Left lung (tissue), 10 donors: ENCODE results near the gene C19orf85. TPM values are rescaled to one million over a fixed set of nuclear protein-coding genes. Genes with fewer than 3 reads are reported as not detected.

Experiments
- ATAC-seq: fragments of 200-7000 bp; cut with Tn5 transposase; one replicate; pipeline ENCODE4 v1.9.1; 2020; ENCODE audit warnings: moderate library complexity
- DNase-seq, 4 donors: peaks; one replicate each; pipeline ENCODE4 v3.0.0-alpha.2; 2013 to 2020
- H3K27ac ChIP-seq, 2 donors: fragments of 200-600 bp; sonication (generic) in 1 of 2; one replicate each; pipeline versions ENCODE4 v1.5.0 to v1.8.0; 2020 to 2021
- H3K27me3 ChIP-seq, 2 donors: fragments of 200-600 bp; sonication (generic) in 1 of 2; one replicate each; pipeline versions ENCODE4 v1.5.0 to v1.8.0; 2020 to 2021
- H3K36me3 ChIP-seq, 2 donors: fragments of 200-600 bp; sonication (generic) in 1 of 2; one replicate each; pipeline versions ENCODE4 v1.5.0 to v1.8.0; 2020 to 2021
- H3K4me1 ChIP-seq, 2 donors: fragments of 200-600 bp; one replicate each; pipeline ENCODE4 v1.8.0; 2021
- H3K4me3 ChIP-seq, 2 donors: fragments of 200-600 bp; sonication (generic) in 1 of 2; one replicate each; pipeline versions ENCODE4 v1.5.0 to v1.8.0; 2020 to 2021; ENCODE audit warnings: mild to moderate bottlenecking in 1 of 2
- H3K9me3 ChIP-seq, 2 donors: fragments of 200-600 bp; sonication (generic) in 1 of 2; one replicate each; pipeline versions ENCODE4 v1.5.0 to v1.8.0; 2020 to 2021
- CTCF ChIP-seq, 2 donors: fragments of 200-600 bp; sonication (generic) in 1 of 2; IDR thresholded peaks; one replicate each; pipeline versions ENCODE4 v1.5.0 to v1.8.0; 2021; ENCODE audit warnings: antibody characterized with exemption in 2 of 2
- intact Hi-C, 2 donors: fragments of 100-400 bp; cut with DNase I; formaldehyde crosslinking; loops; one replicate each; pipeline versions ENCODE4 v1.11.2 to v1.14.2; 2022
- polyA plus RNA-seq, 6 donors: library from polyadenylated mRNA; unstranded; fragments of 120-200 nt; gene quantifications; one replicate each; pipeline ENCODE4 v1.2.1, GENCODE V29; 2013; ENCODE audit not compliant: insufficient read length in 6 of 6
- total RNA-seq, 2 donors: library from RNA; stranded (reverse); fragmentation: NEBNext Ultra II Directional; extraction: Animal tissue kit (Norgen Biotek cat#: 25700); gene quantifications; one replicate each; pipeline ENCODE4 v1.2.1, GENCODE V29; 2021
- donor health status: DM: no; HTN: yes; CAD: no.
- donor health status: DM: no; HTN: no; CAD: no.

The C19orf85 gene
- total and polyA plus RNA-seq, 8 donors, result not detected

GRCh38 chr19:55503502-55504251 is 39.1 kb upstream of the C19orf85 start:
- Histone ChIP-seq H3K9me3 (no peaks in the 10 kb centered on the region), H3K4me3 (peak overlapping the region; percentile 28 to 45), H3K27me3 (no peaks in the 10 kb centered on the region), H3K4me1 (peaks cover 4 to 12% of the 10 kb centered on the region in 2 donors), H3K27ac (peak overlapping the region in 1 of 2 donors; percentile 75), H3K36me3 (no peaks in the 10 kb centered on the region)
- peak; percentile 96 to 100 for TF ChIP-seq CTCF (IDR thresholded peaks at IDR 0.05)
- DNase-seq (peak; percentile 83 to 96 (median 94)), ATAC-seq (peak; percentile 98)
- intact Hi-C loops, result no loop called here

DNA sequence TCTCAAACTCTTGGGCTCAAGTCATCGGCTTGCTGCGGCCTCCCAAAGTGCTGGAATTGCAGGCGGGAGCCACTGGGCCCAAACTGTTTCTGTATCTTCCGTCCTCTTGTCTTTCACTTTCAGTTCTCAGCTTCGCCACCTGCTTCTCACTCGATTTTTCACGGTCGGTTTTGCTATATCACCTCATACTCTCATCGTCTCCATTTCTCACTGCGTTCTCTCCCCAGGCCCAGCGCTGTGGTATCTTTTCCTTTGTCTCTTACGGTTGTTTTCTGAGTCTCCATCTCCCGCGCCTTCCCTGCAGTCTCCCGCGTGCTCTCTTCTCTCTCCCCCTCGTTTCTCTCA is 38.6 kb upstream of the C19orf85 start:
- no peaks in the 10 kb centered on the region for H3K9me3 ChIP-seq
- DNase-seq (no peak), ATAC-seq (no peak)
- H3K4me3 ChIP-seq, result no peak overlapping the region
- intact Hi-C loops, result no loop called here
- H3K4me1 ChIP-seq, result peaks cover 4 to 12% of the 10 kb centered on the region in 2 donors
- H3K27me3 ChIP-seq, result no peaks in the 10 kb centered on the region
- TF ChIP-seq CTCF (IDR thresholded peaks at IDR 0.05), result no peak
- H3K27ac ChIP-seq, result no peak overlapping the region
- no peaks in the 10 kb centered on the region for H3K36me3 ChIP-seq

- ATAC-seq, result no peak
- intact Hi-C loops, result no loop called here
- TF ChIP-seq CTCF (IDR thresholded peaks at IDR 0.05), result no peak
- no peaks in the 10 kb centered on the region for H3K9me3 ChIP-seq
- H3K27ac ChIP-seq, result no peak overlapping the region
- no peak overlapping the region for H3K4me3 ChIP-seq
- H3K4me1 ChIP-seq, result peaks cover 4 to 12% of the 10 kb centered on the region in 2 donors
- no peak for DNase-seq
- H3K36me3 ChIP-seq, result no peaks in the 10 kb centered on the region
- no peaks in the 10 kb centered on the region for H3K27me3 ChIP-seq
These were observed 37.8 kb upstream of the C19orf85 start for GRCh38 chr19:55502197-55502952.

DNA sequence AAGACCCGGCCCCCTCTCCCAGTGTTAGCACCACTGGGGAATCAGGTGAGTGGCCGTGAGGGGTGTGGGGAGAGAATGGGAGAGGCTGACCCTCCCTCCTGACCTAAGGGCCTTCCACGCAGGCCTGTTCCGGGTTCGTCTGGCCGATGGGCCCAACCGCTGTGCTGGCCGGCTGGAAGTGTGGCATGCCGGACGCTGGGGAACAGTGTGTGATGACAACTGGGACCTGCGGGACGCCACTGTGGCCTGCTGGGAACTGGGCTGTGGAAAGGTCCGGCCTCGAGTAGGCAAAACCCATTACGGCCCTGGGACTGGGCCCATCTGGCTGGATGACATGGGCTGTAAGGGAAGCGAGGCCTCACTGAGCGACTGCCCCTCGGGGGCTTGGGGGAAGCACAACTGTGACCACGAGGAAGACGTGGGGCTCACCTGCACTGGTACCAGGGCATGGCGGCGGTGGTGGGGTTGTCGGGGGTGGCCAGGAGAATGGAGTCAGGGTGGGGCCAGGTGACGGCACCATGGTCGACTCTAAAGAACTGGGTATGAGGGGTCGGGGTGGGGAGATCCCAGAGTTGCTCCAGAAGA is 35.9 kb upstream of the C19orf85 start:
- no peaks in the 10 kb centered on the region for H3K36me3 ChIP-seq
- no peaks in the 10 kb centered on the region for H3K9me3 ChIP-seq
- H3K27ac ChIP-seq, result no peak overlapping the region
- TF ChIP-seq CTCF (IDR thresholded peaks at IDR 0.05), result no peak
- H3K4me1 ChIP-seq, result peaks cover 4 to 12% of the 10 kb centered on the region in 2 donors
- no peak for ATAC-seq
- intact Hi-C loops, result no loop called here
- H3K27me3 ChIP-seq, result no peaks in the 10 kb centered on the region
- peak in 1 of 4 donors; percentile 51 for DNase-seq
- H3K4me3 ChIP-seq, result no peak overlapping the region

DNA sequence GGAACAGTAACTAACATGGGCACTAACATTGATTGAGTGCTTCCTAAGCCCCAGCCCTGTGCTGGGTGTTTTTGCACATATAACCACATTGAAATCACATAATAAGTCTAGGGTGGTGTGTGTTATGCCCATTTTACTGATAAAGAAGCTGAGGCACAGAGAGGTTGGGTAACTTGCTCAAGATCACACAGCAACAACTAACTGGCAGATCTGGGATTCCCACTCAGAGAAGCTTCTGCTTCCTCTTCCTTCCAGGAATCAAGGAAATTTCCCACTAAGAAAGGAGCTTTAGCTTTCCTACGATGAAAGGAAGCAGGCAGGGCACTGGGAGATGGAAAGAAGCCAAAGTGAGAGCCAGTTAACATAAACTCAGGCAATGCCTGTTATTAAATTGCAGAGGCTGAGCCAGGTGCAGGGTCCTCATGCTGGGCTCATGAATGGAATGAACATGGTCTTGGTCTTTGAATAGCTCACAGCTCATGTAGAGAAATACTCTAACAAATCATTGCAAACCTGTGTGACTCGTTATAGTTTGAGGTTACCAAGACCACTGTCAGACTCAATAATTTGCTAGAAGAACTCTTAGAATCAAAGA is 33.8 kb upstream of the C19orf85 start:
- Histone ChIP-seq H3K4me1 (peaks cover 0 to 3% of the 10 kb centered on the region in 2 donors), H3K27me3 (peaks cover 0 to 16% of the 10 kb centered on the region in 2 donors), H3K27ac (no peak overlapping the region), H3K36me3 (no peaks in the 10 kb centered on the region), H3K9me3 (no peaks in the 10 kb centered on the region), H3K4me3 (no peak overlapping the region)
- intact Hi-C loops, result no loop called here
- DNase-seq, result no peak
- no peak for ATAC-seq
- TF ChIP-seq CTCF (IDR thresholded peaks at IDR 0.05), result no peak
